Epithelial cell of proximal tubule (primary cell): ENCODE data around the gene ITPK1. TPM values are rescaled to one million over a fixed set of nuclear protein-coding genes. Genes with fewer than 3 reads are reported as not detected.

Experiments used
- DNase-seq: peaks from one replicate; pipeline ENCODE4 v3.0.0-alpha.2; 2011; ENCODE audit warnings: low read depth
- H3K4me3 ChIP-seq: 2 replicates; pipeline ENCODE4 v1.5.1; 2011; ENCODE audit warnings: low read depth, mild to moderate bottlenecking, low read length
- CTCF ChIP-seq: conservative IDR thresholded peaks from 2 replicates; pipeline ENCODE4 v1.5.1; 2012; ENCODE audit warnings: low read depth, mild to moderate bottlenecking, low read length
- total RNA-seq: library from RNA; depleted of rRNA; stranded (reverse); fragments of >200 nt; gene quantifications from 2 replicates; pipeline ENCODE4 v1.2.3, GENCODE V29; 2015

ITPK1 gene
- total RNA-seq, 1 donor from 2014 or later = 22.7 TPM

GRCh38 chr14:93015064-93015463 is 100.7 kb downstream of the ITPK1 start:
- H3K4me3 ChIP-seq = no peak overlapping the region
- TF ChIP-seq CTCF = no peak
- DNase-seq = no peak

GRCh38 chr14:93014058-93015023 is 101.4 kb downstream of the ITPK1 start:
- no peak overlapping the region for H3K4me3 ChIP-seq
- TF ChIP-seq CTCF = no peak
- no peak for DNase-seq

DNA sequence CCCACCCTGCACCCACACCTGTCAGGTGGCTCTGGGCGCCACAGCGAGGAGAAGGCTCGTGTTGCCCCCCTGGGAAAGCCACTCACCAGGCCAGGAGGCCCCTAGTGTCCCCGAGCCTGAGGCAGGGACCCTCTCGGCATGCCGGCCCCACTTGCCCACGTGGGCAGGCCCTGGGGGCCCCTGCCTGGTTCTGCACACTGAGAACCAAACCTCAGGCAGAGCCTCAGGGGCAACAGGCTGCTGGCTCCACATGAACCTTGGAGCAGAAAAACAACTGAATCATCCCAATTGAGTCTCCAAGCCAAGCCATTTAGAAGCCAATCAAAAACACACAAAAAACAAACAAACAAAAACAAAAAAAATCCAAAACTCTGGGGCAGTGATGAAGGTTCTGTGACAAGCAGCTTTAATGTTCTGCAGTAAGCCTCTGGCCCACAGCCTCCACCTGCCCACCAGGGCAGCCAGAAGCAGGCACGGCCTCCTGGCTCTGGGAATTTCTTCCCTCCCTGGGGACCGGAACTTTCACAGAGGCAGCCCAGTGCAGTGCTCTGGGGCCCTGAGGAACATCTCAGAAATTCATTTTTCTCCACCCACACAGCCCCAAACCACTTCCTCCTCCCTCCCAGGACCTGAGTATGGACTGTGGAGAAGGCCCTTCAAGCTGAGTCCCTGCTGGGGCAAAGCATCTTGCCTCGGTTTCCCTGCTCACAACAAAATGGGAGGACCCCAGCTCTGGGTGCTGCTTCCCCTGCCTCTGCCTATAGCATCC is 102.6 kb downstream of the ITPK1 start:
- no peak for TF ChIP-seq CTCF
- DNase-seq = no peak
- no peak overlapping the region for H3K4me3 ChIP-seq

- H3K4me3 ChIP-seq = no peak overlapping the region
- DNase-seq = no peak
- TF ChIP-seq CTCF = no peak
Measured at GRCh38 chr14:93012506-93012905, 103.2 kb downstream of the ITPK1 start.

- no peak for DNase-seq
- no peak overlapping the region for H3K4me3 ChIP-seq
- TF ChIP-seq CTCF = no peak
Measured at GRCh38 chr14:93011650-93012325, 103.9 kb downstream of the ITPK1 start.

DNA sequence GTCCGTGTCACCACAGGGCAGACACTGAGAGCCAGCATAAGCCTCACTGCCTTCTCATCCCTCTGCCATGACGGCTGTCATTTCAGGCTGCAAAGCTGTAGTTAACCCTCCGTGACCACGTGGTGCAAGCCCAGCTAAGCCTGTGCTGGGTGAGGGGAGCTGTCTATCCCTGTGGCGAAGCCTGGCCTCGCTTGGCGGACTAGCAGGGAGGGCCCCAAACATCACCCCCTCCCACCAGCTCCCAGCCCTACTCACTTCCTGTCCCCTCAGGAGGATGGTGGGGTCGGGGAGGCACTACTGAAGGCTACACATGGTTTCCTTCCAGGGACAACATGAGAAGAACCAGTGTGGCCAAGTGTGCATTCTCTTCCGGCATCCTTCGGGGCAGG is 104.6 kb downstream of the ITPK1 start:
- no peak overlapping the region for H3K4me3 ChIP-seq
- no peak for DNase-seq
- no peak for TF ChIP-seq CTCF
